ENCODE results near the gene MYRFL. TPM values are rescaled to one million over a fixed set of nuclear protein-coding genes. Genes with fewer than 3 reads are reported as not detected.
"Not testable (repeated sequence)": the region's sequence is repeated elsewhere in the genome, so short reads cannot be mapped to it uniquely, and the experiment has no call there.

Gene MYRFL
- total RNA-seq, 1 donor from 2014 or later: not detected

- Histone ChIP-seq H3K4me1 (no peaks in the 10 kb centered on the region), H3K27ac (no peak overlapping the region), H3K9me3 (no peaks in the 10 kb centered on the region), H3K27me3 (no peaks in the 10 kb centered on the region), H3K4me3 (no peak overlapping the region), H3K36me3 (no peaks in the 10 kb centered on the region)
- intact Hi-C loops (cut with DNase I): no loop called here
- DNase-seq (ENCODE audit: extremely low spot score in 2 of 2): no peak
- no peak for TF ChIP-seq POLR2A (IDR thresholded peaks at IDR 0.05)
- no peak for TF ChIP-seq CTCF (IDR thresholded peaks at IDR 0.05)
- TF ChIP-seq POLR2AphosphoS5 (IDR thresholded peaks at IDR 0.05; ENCODE audit: insufficient read depth in 1 of 2, low read depth in 1 of 2): no peak
Measured at GRCh38 chr12:69851976-69852375, 26.9 kb downstream of the MYRFL start.

- intact Hi-C loops (cut with DNase I); H3K36me3 ChIP-seq: not testable (repeated sequence)
Measured at GRCh38 chr12:69853176-69853961, 28.3 kb downstream of the MYRFL start.

GRCh38 chr12:69866698-69867097 lies 41.7 kb downstream of the MYRFL start:
- H3K36me3 ChIP-seq: no peaks in the 10 kb centered on the region
- H3K27ac ChIP-seq: no peak overlapping the region
- H3K4me3 ChIP-seq: no peak overlapping the region
- no peak for DNase-seq (ENCODE audit: extremely low spot score in 2 of 2)
- intact Hi-C loops (cut with DNase I): no loop called here
- TF ChIP-seq POLR2AphosphoS5 (IDR thresholded peaks at IDR 0.05; ENCODE audit: insufficient read depth in 1 of 2, low read depth in 1 of 2) (no peak), CTCF (IDR thresholded peaks at IDR 0.05) (no peak), POLR2A (IDR thresholded peaks at IDR 0.05) (no peak)
- no peaks in the 10 kb centered on the region for H3K27me3 ChIP-seq
- H3K9me3 ChIP-seq: no peaks in the 10 kb centered on the region
- no peaks in the 10 kb centered on the region for H3K4me1 ChIP-seq

More at GRCh38 chr12:69853176-69853961, 28.3 kb downstream of the MYRFL start:
- not testable (repeated sequence) for H3K27ac ChIP-seq; H3K27me3 ChIP-seq; H3K4me1 ChIP-seq; H3K9me3 ChIP-seq; H3K4me3 ChIP-seq; DNase-seq (ENCODE audit: extremely low spot score in 2 of 2)

GRCh38 chr12:69868695-69869094 lies 43.7 kb downstream of the MYRFL start:
- Histone ChIP-seq H3K36me3 (no peaks in the 10 kb centered on the region), H3K27me3 (no peaks in the 10 kb centered on the region), H3K9me3 (no peaks in the 10 kb centered on the region), H3K27ac (no peak overlapping the region), H3K4me1 (no peaks in the 10 kb centered on the region), H3K4me3 (no peak overlapping the region)
- intact Hi-C loops (cut with DNase I): no loop called here
- no peak for DNase-seq (ENCODE audit: extremely low spot score in 2 of 2)
- TF ChIP-seq POLR2A (IDR thresholded peaks at IDR 0.05) (no peak), POLR2AphosphoS5 (IDR thresholded peaks at IDR 0.05; ENCODE audit: insufficient read depth in 1 of 2, low read depth in 1 of 2) (no peak), CTCF (IDR thresholded peaks at IDR 0.05) (no peak)

- Histone ChIP-seq H3K4me1 (no peaks in the 10 kb centered on the region), H3K9me3 (no peaks in the 10 kb centered on the region), H3K4me3 (no peak overlapping the region), H3K27ac (no peak overlapping the region), H3K27me3 (no peaks in the 10 kb centered on the region), H3K36me3 (no peaks in the 10 kb centered on the region)
- intact Hi-C loops (cut with DNase I): no loop called here
- no peak for TF ChIP-seq CTCF (IDR thresholded peaks at IDR 0.05)
- TF ChIP-seq POLR2A (IDR thresholded peaks at IDR 0.05): no peak
- no peak for TF ChIP-seq POLR2AphosphoS5 (IDR thresholded peaks at IDR 0.05; ENCODE audit: insufficient read depth in 1 of 2, low read depth in 1 of 2)
- DNase-seq (ENCODE audit: extremely low spot score in 2 of 2): no peak
Measured at GRCh38 chr12:69872804-69873203, 47.8 kb downstream of the MYRFL start.

All from vagina (tissue), 2 donors.